LHCN-M2 (cell line): ENCODE data around the gene KYAT1. TPM values are rescaled to one million over a fixed set of nuclear protein-coding genes. Genes with fewer than 3 reads are reported as not detected.

ENCODE experiments used
- DNase-seq: peaks from one replicate; pipeline ENCODE4 v3.0.0-alpha.2; 2012; ENCODE audit warnings: low read depth
- polyA plus RNA-seq: library from polyadenylated mRNA; unstranded; fragments of >200 nt; gene quantifications from one replicate; pipeline ENCODE4 v1.2.1, GENCODE V29; 2012; ENCODE audit warnings: missing spikeins
- total RNA-seq: library from RNA; depleted of rRNA; stranded (reverse); fragments of >200 nt; gene quantifications from 2 replicates; pipeline ENCODE4 v1.2.3, GENCODE V29; 2014; rRNA removed

The KYAT1 gene
- 9.6 and 9.8 TPM in 2 replicates for total RNA-seq
- 5.8 TPM for polyA plus RNA-seq

GRCh38 chr9:128881884-128882676, at the start of gene KYAT1, which contains the start of gene LRRC8A:
KYAT1 (minus strand) TSS chr9:128881950; CDS start chr9:128845405, 36,545 bp downstream.
LRRC8A (plus strand) TSS chr9:128882133; CDS start chr9:128907165, 25,032 bp downstream.
- peak; percentile 96 for DNase-seq

- DNase-seq, result no peak
These were observed 47.8 kb upstream of the KYAT1 start for GRCh38 chr9:128929560-128929959.

DNA sequence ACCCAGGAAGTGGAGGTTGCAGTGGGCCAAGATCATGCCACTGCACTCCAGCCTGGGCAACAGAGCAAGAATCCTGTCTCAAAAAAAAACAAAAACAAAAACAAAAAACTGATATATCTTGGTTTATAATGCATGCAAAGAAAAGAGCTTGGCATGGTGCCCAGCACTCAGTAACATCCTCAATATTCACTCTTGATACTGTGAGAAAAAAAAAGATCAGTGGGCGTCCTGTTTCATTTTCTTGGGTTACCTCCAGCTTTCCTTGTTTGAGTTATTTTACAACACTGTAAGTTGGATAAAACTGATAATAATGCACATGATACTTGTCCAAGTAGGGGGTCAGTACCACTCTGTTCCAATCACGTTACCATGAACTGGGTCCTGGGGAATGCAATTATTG, 46.9 kb upstream of the KYAT1 start:
- no peak for DNase-seq

GRCh38 chr9:128927731-128928411, 46.1 kb upstream of the KYAT1 start:
- no peak for DNase-seq

DNA sequence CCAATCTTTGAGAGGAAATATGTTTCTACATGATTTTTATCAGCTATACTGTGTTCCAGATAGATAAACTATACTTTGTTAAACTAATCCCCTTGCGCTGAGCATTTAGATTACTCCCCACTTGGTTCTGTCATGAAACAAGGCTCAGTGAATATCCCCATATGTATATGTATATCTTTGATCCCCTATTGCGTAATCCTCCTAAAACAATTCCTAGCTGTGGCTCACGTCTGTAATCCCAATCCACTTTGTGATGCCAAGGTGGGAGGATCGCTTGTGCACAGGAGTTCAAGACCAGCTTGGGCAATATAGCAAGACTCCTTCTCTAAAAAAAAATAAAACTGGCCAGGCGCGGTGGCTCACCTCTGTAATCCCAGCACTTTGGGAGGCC, 41.7 kb upstream of the KYAT1 start:
- DNase-seq, result no peak

- peak; percentile 61 for DNase-seq
These were observed 40.4 kb upstream of the KYAT1 start for GRCh38 chr9:128921881-128922763.

DNA sequence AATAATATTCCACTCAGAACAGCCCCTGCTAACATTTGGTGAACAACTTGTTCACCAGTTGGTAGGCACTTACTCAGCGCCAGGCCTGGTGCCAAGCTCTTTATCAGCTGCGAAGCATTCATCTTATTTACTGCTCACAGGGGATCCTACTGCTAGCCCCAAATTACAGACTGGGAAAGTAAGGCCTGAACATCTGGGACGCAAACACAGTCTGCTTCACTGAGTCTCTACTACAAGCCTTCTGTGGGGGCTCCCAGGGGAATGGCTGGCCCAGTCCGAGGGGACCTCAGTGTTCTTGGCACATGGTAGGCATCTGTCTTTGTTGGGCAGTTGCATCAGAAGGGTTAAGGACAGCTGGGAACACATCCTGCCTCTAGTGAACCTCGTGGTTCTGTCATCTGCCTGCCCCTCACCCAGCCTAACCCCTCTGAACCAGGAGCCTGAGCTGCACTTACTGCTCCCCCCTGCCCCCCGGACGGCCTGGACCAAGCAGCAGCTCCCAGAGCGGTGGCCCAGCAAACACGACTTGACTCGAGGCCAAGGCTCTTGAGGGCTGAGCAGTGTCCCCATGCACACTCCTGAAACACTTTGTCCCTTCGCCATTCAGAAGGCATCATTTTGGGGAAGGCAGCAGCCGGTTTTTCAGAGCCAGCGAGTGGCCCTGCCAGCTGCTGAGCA, 38.8 kb upstream of the KYAT1 start, which contains the start of gene PHYHD1:
TSS of gene PHYHD1 (plus strand) at position 602 of the 678 bp plus-strand sequence. CDS start 1,342 bp downstream, outside the sequence.
- peak; percentile 97 for DNase-seq

- DNase-seq, result no peak
These were observed 37.8 kb upstream of the KYAT1 start for GRCh38 chr9:128919402-128920089.

- no peak for DNase-seq
These were observed 37.2 kb upstream of the KYAT1 start for GRCh38 chr9:128918921-128919320.

GRCh38 chr9:128917151-128917849, 35.5 kb upstream of the KYAT1 start:
- peak; percentile 71 for DNase-seq

DNA sequence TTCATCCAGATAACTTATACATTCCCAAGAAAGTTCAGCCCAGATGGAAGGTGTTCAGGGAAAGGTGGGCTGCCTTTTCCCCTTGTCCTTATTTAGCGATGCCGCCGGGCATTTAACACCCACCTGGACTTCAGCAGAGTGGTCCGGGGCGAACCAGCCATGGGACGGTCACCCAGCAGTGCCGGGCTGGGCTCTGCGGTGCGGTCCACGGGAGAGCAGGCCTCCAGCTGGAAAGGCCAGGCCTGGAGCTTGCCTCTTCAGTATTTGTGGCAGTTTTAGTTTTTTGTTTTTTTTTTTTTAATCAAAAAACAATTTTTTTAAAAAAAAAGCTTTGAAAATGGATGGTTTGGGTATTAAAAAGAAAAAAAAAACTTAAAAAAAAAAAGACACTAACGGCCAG, 35.0 kb upstream of the KYAT1 start:
- no peak for DNase-seq

DNA sequence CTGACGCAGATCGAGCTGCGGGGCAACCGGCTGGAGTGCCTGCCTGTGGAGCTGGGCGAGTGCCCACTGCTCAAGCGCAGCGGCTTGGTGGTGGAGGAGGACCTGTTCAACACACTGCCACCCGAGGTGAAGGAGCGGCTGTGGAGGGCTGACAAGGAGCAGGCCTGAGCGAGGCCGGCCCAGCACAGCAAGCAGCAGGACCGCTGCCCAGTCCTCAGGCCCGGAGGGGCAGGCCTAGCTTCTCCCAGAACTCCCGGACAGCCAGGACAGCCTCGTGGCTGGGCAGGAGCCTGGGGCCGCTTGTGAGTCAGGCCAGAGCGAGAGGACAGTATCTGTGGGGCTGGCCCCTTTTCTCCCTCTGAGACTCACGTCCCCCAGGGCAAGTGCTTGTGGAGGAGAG, 34.5 kb upstream of the KYAT1 start:
- DNase-seq, result no peak

DNA sequence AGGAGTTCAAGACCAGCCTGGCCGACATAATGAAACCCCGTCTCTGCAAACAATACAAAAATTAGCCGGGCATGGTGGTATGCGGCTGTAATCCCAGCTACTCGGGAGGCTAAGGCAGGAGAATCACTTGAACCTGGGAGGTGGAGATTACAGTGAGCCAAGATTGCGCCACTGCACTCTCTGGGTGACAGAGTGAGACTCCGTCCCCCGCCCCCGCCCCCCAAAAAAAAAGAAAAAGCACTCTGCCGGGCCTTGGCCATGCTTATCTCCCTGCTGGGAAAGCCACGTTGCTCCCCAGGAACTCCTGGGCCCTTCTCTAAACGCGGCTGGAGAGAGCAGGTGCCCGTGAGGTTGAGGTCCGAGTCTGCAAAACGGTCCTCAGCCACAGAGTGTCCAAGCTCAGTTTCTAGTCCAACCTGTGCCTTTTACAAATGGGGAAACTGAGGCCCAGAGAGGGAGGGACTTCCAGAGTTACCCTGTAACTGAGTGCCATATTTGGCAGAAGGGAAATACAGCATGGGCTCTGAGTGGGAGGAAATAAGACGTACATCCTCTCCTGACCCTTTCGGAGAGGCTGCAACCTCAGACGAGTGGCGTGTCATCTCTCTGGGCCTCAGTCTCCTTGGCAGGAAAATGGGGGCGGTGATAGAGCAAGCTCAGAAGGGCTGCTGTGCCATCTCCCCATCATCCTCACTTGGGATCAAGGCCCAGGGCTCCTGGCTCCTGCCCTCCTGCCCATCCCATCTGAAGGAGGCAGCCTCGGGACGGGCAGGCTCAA, 32.4 kb upstream of the KYAT1 start:
- DNase-seq, result no peak

DNA sequence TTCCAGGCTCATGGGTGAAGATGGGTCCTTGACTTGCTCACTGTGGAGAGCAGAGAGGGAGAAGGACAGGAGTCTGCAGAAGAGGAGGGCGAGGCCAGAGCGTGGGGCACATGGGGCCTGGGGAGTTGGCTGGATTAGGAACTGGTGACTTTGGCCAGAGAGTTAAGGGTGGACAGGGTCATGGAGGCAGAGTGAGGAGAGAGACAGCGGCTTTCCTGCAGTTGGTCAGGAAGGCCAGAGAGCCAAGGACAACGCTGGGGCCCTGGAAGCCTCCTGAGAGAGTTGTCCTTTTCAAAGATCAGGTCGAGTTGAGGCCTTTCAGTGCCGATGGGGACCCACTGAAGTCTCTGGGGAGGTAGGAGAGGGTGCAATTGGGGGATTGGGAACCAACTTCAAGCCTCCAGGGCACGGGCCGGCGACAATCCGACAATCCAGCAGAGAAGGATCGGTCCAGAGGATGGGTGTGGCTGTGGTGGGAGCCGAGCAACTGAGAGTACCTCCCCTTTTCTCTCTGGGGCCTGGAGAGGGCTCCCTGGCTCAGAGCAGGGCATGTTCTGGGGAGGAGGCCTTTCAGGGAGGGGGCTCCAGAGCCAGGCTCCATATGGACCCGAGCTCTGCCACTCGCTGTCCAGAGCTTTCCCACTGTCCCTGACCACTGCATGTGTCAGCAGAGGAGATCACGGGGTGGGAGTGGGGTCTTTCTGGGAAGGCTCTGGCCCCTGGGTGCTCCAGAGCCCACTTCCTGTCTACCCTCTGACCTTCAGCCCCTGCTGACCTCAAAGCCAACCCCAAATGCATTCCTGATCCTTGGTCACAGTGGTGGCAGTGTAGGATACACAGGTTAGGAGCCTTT, 31.5 kb upstream of the KYAT1 start:
- DNase-seq, result no peak

DNA sequence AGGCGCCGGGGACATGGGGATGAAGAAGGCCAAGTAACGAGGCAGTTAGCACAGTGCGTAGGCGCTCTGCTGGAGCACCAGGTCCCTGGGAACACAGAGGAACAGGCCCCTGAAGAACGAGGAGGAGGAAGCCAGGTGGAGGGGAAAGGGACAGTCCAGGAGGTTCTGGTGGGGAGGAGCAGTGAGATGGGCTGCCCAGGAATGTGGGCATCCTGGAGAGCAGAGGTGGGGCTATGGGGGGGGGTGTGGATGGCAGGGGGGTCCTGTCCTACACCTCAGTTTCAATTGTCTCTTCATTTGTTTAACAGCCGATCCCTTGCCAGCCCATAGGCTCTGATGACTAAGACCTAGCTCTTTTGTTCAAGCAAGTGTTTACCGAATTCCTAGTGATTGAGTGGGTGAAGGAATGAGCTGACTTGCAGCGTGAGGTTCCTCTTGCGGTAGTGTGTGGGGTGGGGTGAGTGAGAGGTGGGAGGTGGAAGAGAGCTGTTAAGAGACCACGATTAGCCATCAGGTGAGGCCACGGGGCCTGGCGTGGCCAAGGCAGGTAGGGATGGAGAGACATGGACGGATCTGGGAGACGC, 30.6 kb upstream of the KYAT1 start:
- DNase-seq, result peak; percentile 80

- peak; percentile 69 for DNase-seq
These were observed 29.8 kb upstream of the KYAT1 start for GRCh38 chr9:128911529-128912035.

DNA sequence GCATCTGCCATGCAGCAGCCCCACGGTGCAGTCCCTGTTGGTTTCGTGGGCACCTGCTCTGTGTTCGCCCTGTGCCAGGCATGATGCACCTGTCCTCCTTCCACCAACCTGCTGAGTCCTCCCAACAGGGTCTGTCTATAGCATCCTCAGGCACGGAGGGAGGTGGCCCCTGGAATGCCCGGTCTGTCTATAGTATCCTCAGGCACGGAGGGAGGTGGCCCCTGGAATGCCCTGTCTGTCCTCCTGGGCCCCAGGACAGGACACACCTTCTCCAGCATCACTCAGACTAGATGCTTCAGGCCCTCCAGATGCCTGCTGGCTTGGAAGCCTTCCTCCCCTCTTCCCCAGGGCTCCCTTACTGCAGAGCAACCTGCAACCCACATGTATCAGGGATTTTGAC, 29.2 kb upstream of the KYAT1 start:
- DNase-seq, result no peak

DNA sequence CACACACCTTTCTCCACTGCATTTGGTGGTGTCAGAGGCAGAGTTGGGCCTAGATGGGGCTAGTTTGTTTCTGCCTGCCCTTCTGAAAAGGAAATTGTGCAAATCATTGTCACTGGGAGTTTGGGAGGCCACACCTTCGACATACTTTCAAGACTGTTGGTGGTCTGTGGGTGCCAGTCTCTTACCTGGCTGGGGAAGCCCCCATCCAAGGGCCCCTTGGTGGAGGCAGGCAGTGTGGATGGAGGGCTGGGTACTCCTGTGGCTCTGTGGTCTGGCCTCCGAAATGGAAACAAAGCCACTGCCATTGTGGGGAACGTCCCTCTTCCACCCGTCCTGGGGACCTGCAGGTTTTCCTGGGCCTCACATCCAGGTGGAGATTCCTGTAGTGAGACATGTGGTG, 28.1 kb upstream of the KYAT1 start:
- no peak for DNase-seq
